SK-N-SH (cell line): Measurements from ENCODE around the gene YJEFN3.

ENCODE experiments used
- ELF1 ChIP-seq: IDR thresholded peaks from 2 replicates; pipeline ENCODE4 v1.4.0; 2012
- EZH2phosphoT487 ChIP-seq: fragments of 200-600 bp; sonication (generic); IDR thresholded peaks from 2 replicates; pipeline ENCODE4 v1.6.1; 2017; ENCODE audit warnings: low read depth, mixed run types, mild to moderate bottlenecking, antibody characterized with exemption, moderate library complexity, borderline replicate concordance
- FOXJ3 ChIP-seq: sonication (generic); formaldehyde crosslinking; IDR thresholded peaks from 2 replicates; pipeline ENCODE4 v1.5.1; 2020; ENCODE audit warnings: mild to moderate bottlenecking, missing genetic modification reagents
- GABPA ChIP-seq: IDR thresholded peaks from 2 replicates; pipeline ENCODE4 v1.4.0; 2012; ENCODE audit warnings: low read depth, mild to moderate bottlenecking
- GATA2 ChIP-seq: sonication (generic); formaldehyde crosslinking; IDR thresholded peaks from 2 replicates; pipeline ENCODE4 v1.5.0; 2020; ENCODE audit warnings: mild to moderate bottlenecking, missing genetic modification reagents
- JUND ChIP-seq: IDR thresholded peaks from 2 replicates; pipeline ENCODE4 v1.4.0; 2012
- NRF1 ChIP-seq: IDR thresholded peaks from 2 replicates; pipeline ENCODE4 v1.6.1; 2012; ENCODE audit warnings: low read depth, mild to moderate bottlenecking, low read length
- POLR2AphosphoS5 ChIP-seq: IDR thresholded peaks from 2 replicates; pipeline ENCODE4 v1.6.1; 2012; ENCODE audit warnings: low read depth, low read length
- RCOR1 ChIP-seq: fragments of 150-350 bp; IDR thresholded peaks from 2 replicates; pipeline ENCODE4 v1.6.1; 2017; ENCODE audit warnings: antibody characterized with exemption, low read length
- TAF1 ChIP-seq: IDR thresholded peaks from 2 replicates; pipeline ENCODE4 v1.6.1; 2012; ENCODE audit warnings: low read depth, mild to moderate bottlenecking, low read length, moderate library complexity, borderline replicate concordance
- TF ChIP-seq, protein P1 (sequence below): fragments of 200-600 bp; sonication (generic); IDR thresholded peaks from 2 replicates; pipeline ENCODE4 v1.6.1; 2017; ENCODE audit warnings: antibody characterized with exemption, mild to moderate bottlenecking, moderate library complexity
- TF ChIP-seq, protein P2 (sequence below): IDR thresholded peaks from 2 replicates; pipeline ENCODE4 v1.6.1; 2012; ENCODE audit warnings: mild to moderate bottlenecking, low read depth, low read length, moderate library complexity

GRCh38 chr19:19547674-19548336, 19.1 kb downstream of the YJEFN3 start:
- TF ChIP-seq, protein P1, sequence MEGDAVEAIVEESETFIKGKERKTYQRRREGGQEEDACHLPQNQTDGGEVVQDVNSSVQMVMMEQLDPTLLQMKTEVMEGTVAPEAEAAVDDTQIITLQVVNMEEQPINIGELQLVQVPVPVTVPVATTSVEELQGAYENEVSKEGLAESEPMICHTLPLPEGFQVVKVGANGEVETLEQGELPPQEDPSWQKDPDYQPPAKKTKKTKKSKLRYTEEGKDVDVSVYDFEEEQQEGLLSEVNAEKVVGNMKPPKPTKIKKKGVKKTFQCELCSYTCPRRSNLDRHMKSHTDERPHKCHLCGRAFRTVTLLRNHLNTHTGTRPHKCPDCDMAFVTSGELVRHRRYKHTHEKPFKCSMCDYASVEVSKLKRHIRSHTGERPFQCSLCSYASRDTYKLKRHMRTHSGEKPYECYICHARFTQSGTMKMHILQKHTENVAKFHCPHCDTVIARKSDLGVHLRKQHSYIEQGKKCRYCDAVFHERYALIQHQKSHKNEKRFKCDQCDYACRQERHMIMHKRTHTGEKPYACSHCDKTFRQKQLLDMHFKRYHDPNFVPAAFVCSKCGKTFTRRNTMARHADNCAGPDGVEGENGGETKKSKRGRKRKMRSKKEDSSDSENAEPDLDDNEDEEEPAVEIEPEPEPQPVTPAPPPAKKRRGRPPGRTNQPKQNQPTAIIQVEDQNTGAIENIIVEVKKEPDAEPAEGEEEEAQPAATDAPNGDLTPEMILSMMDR: no peak
- TF ChIP-seq GATA2 (CRISPR knock-in tag): no peak
- no peak for TF ChIP-seq EZH2phosphoT487
- TF ChIP-seq, protein P2, sequence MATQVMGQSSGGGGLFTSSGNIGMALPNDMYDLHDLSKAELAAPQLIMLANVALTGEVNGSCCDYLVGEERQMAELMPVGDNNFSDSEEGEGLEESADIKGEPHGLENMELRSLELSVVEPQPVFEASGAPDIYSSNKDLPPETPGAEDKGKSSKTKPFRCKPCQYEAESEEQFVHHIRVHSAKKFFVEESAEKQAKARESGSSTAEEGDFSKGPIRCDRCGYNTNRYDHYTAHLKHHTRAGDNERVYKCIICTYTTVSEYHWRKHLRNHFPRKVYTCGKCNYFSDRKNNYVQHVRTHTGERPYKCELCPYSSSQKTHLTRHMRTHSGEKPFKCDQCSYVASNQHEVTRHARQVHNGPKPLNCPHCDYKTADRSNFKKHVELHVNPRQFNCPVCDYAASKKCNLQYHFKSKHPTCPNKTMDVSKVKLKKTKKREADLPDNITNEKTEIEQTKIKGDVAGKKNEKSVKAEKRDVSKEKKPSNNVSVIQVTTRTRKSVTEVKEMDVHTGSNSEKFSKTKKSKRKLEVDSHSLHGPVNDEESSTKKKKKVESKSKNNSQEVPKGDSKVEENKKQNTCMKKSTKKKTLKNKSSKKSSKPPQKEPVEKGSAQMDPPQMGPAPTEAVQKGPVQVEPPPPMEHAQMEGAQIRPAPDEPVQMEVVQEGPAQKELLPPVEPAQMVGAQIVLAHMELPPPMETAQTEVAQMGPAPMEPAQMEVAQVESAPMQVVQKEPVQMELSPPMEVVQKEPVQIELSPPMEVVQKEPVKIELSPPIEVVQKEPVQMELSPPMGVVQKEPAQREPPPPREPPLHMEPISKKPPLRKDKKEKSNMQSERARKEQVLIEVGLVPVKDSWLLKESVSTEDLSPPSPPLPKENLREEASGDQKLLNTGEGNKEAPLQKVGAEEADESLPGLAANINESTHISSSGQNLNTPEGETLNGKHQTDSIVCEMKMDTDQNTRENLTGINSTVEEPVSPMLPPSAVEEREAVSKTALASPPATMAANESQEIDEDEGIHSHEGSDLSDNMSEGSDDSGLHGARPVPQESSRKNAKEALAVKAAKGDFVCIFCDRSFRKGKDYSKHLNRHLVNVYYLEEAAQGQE: no peak
- TF ChIP-seq ELF1: no peak
- no peak for TF ChIP-seq POLR2AphosphoS5
- TF ChIP-seq TAF1: no peak
- TF ChIP-seq RCOR1: no peak
- TF ChIP-seq FOXJ3 (CRISPR knock-in tag): no peak
- no peak for TF ChIP-seq GABPA
- TF ChIP-seq NRF1: no peak
- TF ChIP-seq JUND: no peak
